GM19397 (cell line): ENCODE data around the gene HECTD1.
"Not testable (repeated sequence)": the region's sequence is repeated elsewhere in the genome, so short reads cannot be mapped to it uniquely, and the experiment has no call there.

ENCODE experiments used
- ATAC-seq: cut with Tn5 transposase; IDR thresholded peaks from one replicate; pipeline ENCODE4 v1.9.1; 2021; ENCODE audit warnings: mild to moderate bottlenecking, moderate library complexity; ENCODE audit not compliant: unreplicated experiment

HECTD1 gene

GRCh38 chr14:31096255-31096654, 111.3 kb downstream of the HECTD1 start:
- ATAC-seq, result no peak

DNA sequence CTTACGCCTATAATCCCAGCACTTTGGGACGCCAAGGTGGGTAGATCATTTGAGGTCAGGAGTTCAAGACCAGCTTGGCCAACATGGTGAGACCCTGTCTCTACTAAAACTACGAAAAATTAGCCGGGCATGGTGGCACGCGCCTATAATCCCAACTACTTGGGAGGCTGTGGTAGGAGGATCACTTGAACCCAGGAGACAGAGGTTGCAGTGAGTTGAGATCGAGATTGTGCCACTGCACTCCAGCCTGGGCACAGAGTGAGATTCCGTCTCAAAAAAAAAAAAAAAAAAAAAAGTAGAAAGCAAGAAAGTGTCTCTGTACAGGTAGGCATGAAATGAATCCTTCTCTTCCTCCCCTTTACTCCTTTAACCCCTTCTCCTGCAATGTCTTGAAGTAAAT, 111.8 kb downstream of the HECTD1 start:
- not testable (repeated sequence) for ATAC-seq

DNA sequence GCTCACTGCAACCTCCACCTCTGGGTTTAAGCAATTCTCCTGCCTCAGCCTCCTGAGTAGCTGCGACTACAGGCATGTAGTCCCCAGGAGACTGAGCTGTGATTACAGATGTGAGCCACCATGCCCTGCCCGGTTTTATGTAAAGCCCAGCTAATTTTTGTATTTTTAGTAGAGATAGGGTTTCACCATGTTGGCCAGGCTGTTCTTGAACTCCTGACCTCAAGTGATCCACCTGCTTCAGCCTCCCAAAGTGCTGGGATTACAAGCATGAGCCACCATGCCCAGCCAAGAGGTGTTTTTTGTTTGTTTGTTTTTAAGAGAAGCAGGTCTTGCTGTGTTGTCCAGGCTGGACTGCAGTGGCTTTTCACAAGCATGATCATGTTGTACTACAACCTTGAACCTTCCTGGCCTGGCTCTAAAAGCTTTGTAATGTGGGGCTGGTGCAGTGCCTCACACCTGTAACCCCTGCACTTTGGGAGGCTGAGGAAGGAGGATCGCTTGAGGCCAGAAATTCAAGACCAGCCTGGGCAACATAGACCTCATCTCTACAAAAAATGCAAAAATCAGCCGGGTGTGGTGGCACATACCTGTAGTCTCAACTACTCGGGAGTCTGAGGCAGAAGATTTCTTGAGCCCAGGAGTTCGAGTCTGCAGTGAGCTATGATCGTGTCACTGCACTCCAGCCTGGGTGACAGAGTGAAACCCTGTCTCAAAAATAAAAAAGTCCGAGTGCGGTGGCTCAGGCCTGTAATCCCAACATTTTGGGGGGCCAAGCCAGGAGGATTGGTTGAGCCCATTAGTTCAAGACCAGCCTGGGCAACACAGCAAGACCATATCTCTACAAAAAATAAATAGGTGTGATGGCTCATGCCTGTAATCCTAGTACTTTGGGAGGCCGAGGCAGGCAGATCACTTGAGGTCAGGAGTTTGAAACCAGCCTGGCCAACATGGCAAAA, 113.4 kb downstream of the HECTD1 start:
- ATAC-seq, result not testable (repeated sequence)

DNA sequence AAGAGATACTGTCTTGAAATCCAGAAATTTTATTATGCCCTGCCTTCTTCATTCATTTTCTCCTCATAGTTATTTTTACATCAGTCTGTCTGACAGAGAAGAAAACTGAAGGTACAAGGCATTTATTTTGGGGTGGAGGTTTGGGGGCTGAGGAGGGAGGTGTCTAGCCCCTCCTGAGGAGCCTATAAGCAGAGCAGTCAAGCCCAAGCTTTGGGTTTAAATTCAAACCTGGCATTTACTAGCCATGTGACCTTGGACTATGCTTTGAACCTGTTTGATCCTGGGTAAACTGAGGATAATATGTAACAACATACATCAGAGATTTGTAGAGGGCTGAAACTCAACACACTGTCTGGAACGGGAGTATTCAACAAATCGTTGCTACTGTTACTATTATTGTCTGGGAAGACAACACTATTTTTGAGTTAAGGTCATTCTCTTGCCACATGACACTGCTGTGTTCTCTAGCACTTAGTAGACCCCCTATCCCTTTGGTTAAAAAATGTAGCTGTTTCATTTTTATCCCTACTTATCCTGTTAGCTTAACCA, 115.4 kb downstream of the HECTD1 start:
- ATAC-seq, result no peak

- no peak for ATAC-seq
These were observed 116.5 kb downstream of the HECTD1 start for GRCh38 chr14:31090883-31091764.

DNA sequence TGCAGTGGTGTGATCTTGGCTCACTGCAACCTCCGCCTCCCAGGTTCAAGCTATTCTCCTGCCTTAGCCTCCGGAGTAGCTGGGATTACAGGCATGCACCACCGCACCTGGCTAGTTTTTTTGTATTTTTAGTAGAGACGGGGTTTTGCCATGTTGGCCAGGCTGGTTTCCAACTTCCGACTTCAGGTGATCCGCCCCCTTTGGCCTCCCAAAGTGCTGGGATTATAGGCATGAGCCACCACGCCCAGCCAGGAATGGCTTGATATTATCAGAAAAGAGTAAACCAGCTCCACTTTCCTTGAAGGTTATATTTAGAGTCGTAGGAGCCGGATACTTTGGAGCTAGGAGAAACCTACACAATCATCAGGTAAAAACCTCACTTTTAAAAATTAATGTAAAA, 121.1 kb downstream of the HECTD1 start:
- ATAC-seq, result not testable (repeated sequence)

DNA sequence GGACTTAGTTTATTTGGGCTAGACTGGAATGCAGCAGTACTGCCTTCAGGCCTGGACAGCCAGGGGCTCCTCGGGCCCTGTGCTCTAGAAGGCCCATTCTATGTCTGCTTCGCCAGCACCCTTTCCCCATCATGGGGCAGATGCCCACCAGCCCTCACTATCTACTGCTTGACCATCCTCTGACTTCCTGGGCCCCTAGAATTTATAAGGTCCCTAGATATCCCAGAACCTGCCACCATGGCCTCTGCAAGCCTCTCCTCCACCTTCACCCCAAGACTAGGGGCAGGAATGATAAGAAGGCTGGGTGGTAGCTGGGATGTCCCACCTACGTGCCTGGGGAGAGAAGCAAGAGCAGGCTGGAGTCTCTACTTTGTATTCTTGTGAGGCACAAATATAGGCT, 122.6 kb downstream of the HECTD1 start:
- no peak for ATAC-seq

DNA sequence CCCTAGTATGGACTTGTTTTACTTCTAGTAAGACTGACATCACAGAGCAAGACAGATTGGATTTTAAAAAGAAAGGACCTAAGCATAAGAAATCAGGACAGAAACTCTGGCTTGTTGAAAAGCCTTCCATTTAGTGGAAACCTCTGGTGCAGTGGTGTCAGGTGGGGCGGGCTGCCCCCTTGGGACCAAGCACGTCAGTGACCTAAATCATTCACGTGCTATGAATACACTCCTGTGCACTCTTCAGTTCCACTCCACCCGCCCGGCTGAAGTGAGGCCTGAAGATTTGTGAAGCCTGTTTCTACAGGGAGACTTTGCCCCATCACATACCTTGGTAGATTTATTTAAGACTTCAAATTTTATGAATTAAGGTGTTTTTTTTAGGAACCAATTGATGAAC, 123.2 kb downstream of the HECTD1 start:
- ATAC-seq, result peak; percentile 93

GRCh38 chr14:31083781-31084180, 123.8 kb downstream of the HECTD1 start:
- ATAC-seq, result no peak

DNA sequence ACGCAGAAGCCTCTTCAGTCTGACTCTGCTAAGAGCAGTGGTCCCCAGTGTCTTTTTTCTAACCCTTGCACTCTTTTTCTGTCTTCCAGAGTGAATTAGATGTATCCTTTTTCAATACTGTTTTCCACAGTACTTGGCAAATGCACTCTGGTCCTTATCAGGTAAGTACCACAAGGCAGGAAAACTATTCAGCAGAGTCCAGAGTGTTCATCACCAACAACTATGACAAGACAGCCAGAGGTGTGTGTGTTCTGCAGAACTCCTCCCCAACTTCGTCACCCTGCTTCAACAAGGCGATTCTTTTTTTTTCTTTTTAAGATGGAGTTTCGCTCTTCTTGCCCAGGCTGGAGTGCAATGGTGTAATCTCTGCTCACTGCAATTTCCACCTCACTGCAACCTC, 127.1 kb downstream of the HECTD1 start:
- no peak for ATAC-seq

DNA sequence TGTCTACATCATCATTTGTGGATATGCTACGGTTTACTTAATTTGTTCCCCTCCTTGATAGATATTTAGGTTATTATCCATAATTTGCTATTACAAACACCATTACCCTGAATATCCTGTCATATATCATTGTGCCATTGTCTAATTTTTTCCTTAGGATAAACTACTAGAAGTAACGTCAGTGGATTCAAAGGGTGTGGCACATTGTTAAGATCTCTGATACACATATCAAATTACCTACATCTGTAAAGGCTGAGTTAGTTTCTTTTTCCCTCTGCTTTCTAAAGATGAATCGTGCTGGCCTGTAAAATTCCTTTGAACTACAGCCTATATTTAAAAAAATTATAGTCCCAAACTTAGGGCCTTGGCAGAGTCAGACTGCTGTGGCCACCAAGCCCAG, 127.5 kb downstream of the HECTD1 start:
- no peak for ATAC-seq

DNA sequence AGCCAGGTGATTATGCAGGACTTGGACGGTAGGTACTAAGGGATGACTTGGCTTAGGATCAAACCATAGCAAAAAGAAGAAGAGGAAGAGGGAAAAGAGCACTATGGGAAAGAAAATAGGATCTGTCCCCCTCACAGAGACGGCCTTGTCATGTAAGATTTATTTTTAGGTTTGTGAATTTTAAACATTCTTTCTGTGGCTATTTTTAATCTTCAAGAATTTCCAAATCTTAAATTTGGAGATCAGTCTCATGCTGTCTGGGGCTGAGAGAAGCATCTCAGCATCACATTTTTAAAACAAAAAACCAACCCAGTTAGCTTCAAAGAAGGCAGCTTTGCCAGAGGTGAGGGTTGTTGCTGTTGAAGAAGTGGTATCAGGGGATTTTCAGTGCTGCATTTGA, 128.8 kb downstream of the HECTD1 start:
- no peak for ATAC-seq

- no peak for ATAC-seq
These were observed 132.4 kb downstream of the HECTD1 start for GRCh38 chr14:31075144-31075543.

DNA sequence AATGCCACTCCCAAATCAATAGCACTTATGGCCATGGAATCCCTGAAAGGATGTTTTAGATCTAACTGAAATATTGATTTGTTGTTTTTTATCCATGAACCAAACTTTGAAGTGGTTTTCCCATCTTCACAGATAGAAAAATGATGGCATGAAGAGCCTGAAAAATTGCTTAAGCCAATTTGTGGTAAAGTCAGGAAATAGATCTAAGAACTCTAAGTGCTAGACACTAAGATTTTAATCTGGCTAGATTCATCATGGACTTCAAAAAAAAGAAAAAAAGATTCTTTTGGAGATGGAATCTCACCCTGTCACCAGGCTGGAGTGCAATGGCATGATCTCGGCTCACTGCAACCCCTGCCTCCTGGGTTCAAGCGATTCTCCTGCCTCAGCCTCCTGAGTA, 136.4 kb downstream of the HECTD1 start:
- ATAC-seq, result no peak

GRCh38 chr14:31070431-31070830, 137.2 kb downstream of the HECTD1 start:
- no peak for ATAC-seq

- no peak for ATAC-seq
These were observed 138.2 kb downstream of the HECTD1 start for GRCh38 chr14:31069343-31069742.

DNA sequence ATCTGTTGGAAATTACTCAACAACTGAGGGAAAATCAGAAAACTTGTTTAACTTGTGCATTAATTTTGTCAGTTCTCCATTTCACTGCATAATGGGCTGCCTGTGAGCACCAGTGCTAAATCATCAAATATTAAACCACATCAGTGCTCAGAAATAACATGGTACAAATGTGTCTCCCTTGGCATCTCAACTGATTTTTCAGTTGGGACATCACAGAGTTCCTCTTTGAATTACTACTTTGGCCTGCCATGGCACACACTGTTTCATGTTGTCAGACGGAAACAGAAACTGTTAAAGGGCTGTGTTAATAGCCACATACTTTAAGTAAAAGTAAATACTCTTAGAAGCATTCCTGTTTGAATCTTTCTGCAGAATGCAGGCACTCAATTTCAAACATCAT, 139.4 kb downstream of the HECTD1 start:
- ATAC-seq, result no peak

DNA sequence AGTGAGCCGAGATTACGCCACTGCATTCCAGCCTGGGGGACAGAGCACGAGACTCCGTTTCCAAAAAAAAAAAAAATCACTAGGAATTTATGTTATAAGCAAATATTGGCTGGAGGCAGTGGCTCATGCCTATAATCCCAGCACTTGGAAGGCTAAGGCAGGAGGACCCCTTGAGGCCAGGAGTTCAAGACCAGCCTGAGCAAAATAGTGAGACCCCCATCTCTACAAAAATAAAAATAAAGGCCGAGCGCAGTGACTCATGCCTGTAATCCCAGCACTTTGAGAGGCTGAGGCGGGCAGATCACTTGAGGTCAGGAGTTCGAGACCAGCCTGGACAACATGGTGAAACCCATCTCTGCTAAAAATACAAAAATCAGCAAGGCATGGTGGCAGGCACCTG, 144.7 kb downstream of the HECTD1 start:
- ATAC-seq, result not testable (repeated sequence)

DNA sequence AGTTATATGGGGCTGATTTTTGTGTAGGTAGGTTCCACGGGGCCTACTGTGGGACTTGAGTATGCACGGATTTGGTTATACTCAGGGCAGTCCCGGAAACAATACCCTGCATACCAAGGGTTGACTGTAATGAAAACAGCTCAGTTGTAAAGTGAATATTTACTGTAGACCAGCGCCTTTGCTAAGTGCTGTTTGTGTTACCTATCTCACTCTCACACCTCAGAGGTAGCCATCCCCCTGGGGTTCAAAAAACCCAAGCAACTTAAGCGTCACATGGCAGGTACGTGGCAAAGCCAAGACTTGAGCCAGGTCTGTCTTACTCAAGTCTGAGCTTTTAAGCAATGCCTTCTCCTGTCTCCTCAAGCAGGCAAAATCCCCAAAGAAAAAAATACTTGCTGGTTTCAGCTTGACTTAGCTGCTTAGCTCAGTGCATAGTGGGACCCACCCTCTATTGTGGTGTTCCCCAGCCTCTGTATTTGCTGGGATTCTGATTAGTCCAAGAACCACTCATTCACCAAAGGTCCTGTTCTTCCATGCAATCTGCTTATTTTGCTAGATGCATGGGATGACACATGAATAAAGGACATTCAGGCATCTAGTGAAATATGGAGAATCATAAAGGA, 147.2 kb downstream of the HECTD1 start:
- no peak for ATAC-seq

- ATAC-seq, result no peak
These were observed 148.3 kb downstream of the HECTD1 start for GRCh38 chr14:31059152-31059924.
